GM12878 (cell line): ENCODE results near the gene ADAMTS18. TPM values are rescaled to one million over a fixed set of nuclear protein-coding genes. Genes with fewer than 3 reads are reported as not detected.

ENCODE experiments used
- ATF3 ChIP-seq: IDR thresholded peaks from 2 replicates; pipeline ENCODE4 v1.6.1; 2011; ENCODE audit warnings: low read depth, mild to moderate bottlenecking, low read length, moderate library complexity, borderline replicate concordance; ENCODE audit errors: extremely low read depth
- BCL3 ChIP-seq: IDR thresholded peaks from 2 replicates; pipeline ENCODE4 v1.6.1; 2011; ENCODE audit warnings: borderline replicate concordance, low read depth, mild to moderate bottlenecking, moderate library complexity, low read length; ENCODE audit not compliant: insufficient read depth, poor library complexity, severe bottlenecking
- CEBPZ ChIP-seq: fragments of 150-350 bp; IDR thresholded peaks from 2 replicates; pipeline ENCODE4 v1.6.1; 2016; ENCODE audit warnings: low read depth, low read length
- CHD1 ChIP-seq: IDR thresholded peaks from 2 replicates; pipeline ENCODE4 v1.6.1; 2012; ENCODE audit warnings: low read depth, low read length, improper control_type of control experiment
- CHD4 ChIP-seq: fragments of 200-600 bp; sonication (generic); IDR thresholded peaks from 2 replicates; pipeline ENCODE4 v1.6.1; 2016; ENCODE audit warnings: mild to moderate bottlenecking
- EGR1 ChIP-seq, 2 experiments: IDR thresholded peaks; 1 replicate in 1 of 2; 2 replicates in 1 of 2; pipeline ENCODE4 v1.6.1; 2011 to 2012; ENCODE audit warnings: low read depth in 2 of 2, low read length in 2 of 2, borderline replicate concordance in 1 of 2, mild to moderate bottlenecking in 1 of 2, moderate library complexity in 1 of 2
- FOS ChIP-seq: IDR thresholded peaks from 3 replicates; pipeline ENCODE4 v1.6.1; 2011; ENCODE audit warnings: borderline replicate concordance; ENCODE audit not compliant: insufficient read length; ENCODE audit errors: extremely low read depth
- GABPA ChIP-seq: IDR thresholded peaks from 2 replicates; pipeline ENCODE4 v1.6.1; 2014; ENCODE audit warnings: antibody characterized with exemption, low read depth, mild to moderate bottlenecking, inconsistent platforms
- GATAD2B ChIP-seq: fragments of 450-650 bp; conservative IDR thresholded peaks from 2 replicates; pipeline ENCODE4 v1.6.1; 2017; ENCODE audit warnings: low read depth, mild to moderate bottlenecking, moderate library complexity
- HDAC6 ChIP-seq: fragments of 200-600 bp; sonication (generic); IDR thresholded peaks from one replicate; pipeline ENCODE4 v1.8.0; 2017; ENCODE audit warnings: antibody characterized with exemption; ENCODE audit not compliant: unreplicated experiment
- HDGF ChIP-seq: fragments of 450-650 bp; IDR thresholded peaks from 2 replicates; pipeline ENCODE4 v1.6.1; 2016; ENCODE audit warnings: antibody characterized with exemption
- IRF3 ChIP-seq: fragments of 450-650 bp; IDR thresholded peaks from 2 replicates; pipeline ENCODE4 v1.6.1; 2014; ENCODE audit warnings: mild to moderate bottlenecking
- KDM1A ChIP-seq: fragments of 200-600 bp; sonication (generic); IDR thresholded peaks from 2 replicates; pipeline ENCODE4 v1.6.1; 2016; ENCODE audit warnings: borderline replicate concordance
- LARP7 ChIP-seq: fragments of 450-650 bp; IDR thresholded peaks from 2 replicates; pipeline ENCODE4 v1.6.1; 2017; ENCODE audit warnings: mild to moderate bottlenecking
- MTA3 ChIP-seq: IDR thresholded peaks from 2 replicates; pipeline ENCODE4 v1.6.1; 2012; ENCODE audit warnings: low read length, inconsistent platforms, borderline replicate concordance
- PML ChIP-seq: IDR thresholded peaks from 2 replicates; pipeline ENCODE4 v1.6.1; 2012; ENCODE audit warnings: low read length, inconsistent platforms
- SMARCA5 ChIP-seq: fragments of 450-650 bp; IDR thresholded peaks from 2 replicates; pipeline ENCODE4 v1.6.1; 2017; ENCODE audit warnings: mild to moderate bottlenecking
- SREBF2 ChIP-seq: IDR thresholded peaks from 2 replicates; pipeline ENCODE4 v1.6.1; 2012; ENCODE audit warnings: mild to moderate bottlenecking, low read length
- STAT3 ChIP-seq: IDR thresholded peaks from 2 replicates; pipeline ENCODE4 v1.6.1; 2011; ENCODE audit warnings: low read depth, low read length, improper control_type of control experiment
- TBL1XR1 ChIP-seq: IDR thresholded peaks from 2 replicates; pipeline ENCODE4 v1.6.1; 2012; ENCODE audit warnings: low read depth, low read length, improper control_type of control experiment
- TCF7 ChIP-seq: IDR thresholded peaks from 2 replicates; pipeline ENCODE4 v1.6.1; 2014; ENCODE audit warnings: antibody characterized with exemption, borderline replicate concordance
- YY1 ChIP-seq: IDR thresholded peaks from 2 replicates; pipeline ENCODE4 v1.6.1; 2011; ENCODE audit warnings: low read depth, mild to moderate bottlenecking, low read length
- ZBTB11 ChIP-seq: fragments of 450-650 bp; formaldehyde crosslinking; IDR thresholded peaks from 2 replicates; pipeline ENCODE4 v1.5.0; 2022; ENCODE audit warnings: mild to moderate bottlenecking, missing genetic modification characterization
- polyA plus RNA-seq, 11 experiments: library from polyadenylated mRNA; depleted of rRNA in 4 of 11; unstranded in 6 of 11; stranded (reverse) in 5 of 11; fragments of >200 nt; fragmentation: Nextera tagmentation in 4 of 11; fragmentation: Illumina TruSeq in 1 of 11; extraction: Ambion mirVana in 4 of 11; extraction: Trizol in 1 of 11; gene quantifications; 1 replicate in 1 of 11; 2 replicates in 10 of 11; pipeline versions ENCODE4 v1.2.1 to v1.2.3, GENCODE V29; 2011 to 2016; ENCODE audit warnings: inconsistent platforms in 2 of 11, missing spikeins in 2 of 11, low read depth in 1 of 11
- total RNA-seq, 4 experiments: library from RNA; depleted of rRNA in 3 of 4; stranded (reverse); fragments of >200 nt in 3 of 4; fragmentation: Illumina TruSeq in 1 of 4; extraction: Trizol in 1 of 4; gene quantifications; 2 replicates each; pipeline versions ENCODE4 v1.2.1 to v1.2.3, GENCODE V29; 2013 to 2021

Gene ADAMTS18
- total and polyA plus RNA-seq, 10 of the 15 experiments (the other 5 are each of a cell fraction or from before 2014, with no cell fraction given): not detected

- TF ChIP-seq BCL3 (no peak), FOS (no peak), SREBF2 (no peak), SMARCA5 (peak; percentile 69; the same call in 1 of the 2 replicates), CHD4 (no peak), YY1 (peak; percentile 85), MTA3 (no peak), CHD1 (no peak), GATAD2B (no peak), CEBPZ (no peak), TBL1XR1 (no peak), LARP7 (no peak; the same call in 1 of the 2 replicates), TCF7 (no peak), EGR1 (IDR thresholded peaks at IDR 0.05; ENCODE audit: borderline replicate concordance in 1 of 2, low read depth in 2 of 2, low read length in 2 of 2) (no peak), PML (no peak), HDGF (no peak), GABPA (no peak), IRF3 (peak; percentile 53; the same call in 1 of the 2 replicates), ATF3 (peak; percentile 34; the same call in 1 of the 2 replicates), ZBTB11 (CRISPR knock-in tag) (no peak), HDAC6 (no peak), STAT3 (no peak), KDM1A (no peak)
Measured at GRCh38 chr16:77236063-77236511, 198.7 kb downstream of the ADAMTS18 start (continued).
